Liver (tissue), 9 donors: ENCODE results near the gene SLC1A2. TPM values are rescaled to one million over a fixed set of nuclear protein-coding genes. Genes with fewer than 3 reads are reported as not detected.

Experiments used
- DNase-seq: peaks from one replicate; pipeline ENCODE4 v3.0.0-alpha.2; 2017; ENCODE audit warnings: low spot score
- H3K27ac ChIP-seq, 2 donors: one replicate each; pipeline ENCODE4 v1.7.0; 2013; ENCODE audit warnings: inconsistent platforms in 2 of 2, low read length in 2 of 2, control low read depth in 1 of 2, low read depth in 1 of 2, mild to moderate bottlenecking in 1 of 2
- H3K27me3 ChIP-seq, 4 donors: one replicate each; pipeline versions ENCODE4 v1.6.1 to v1.7.0; 2013; ENCODE audit warnings: low read length in 3 of 4, inconsistent platforms in 1 of 4, mild to moderate bottlenecking in 1 of 4, moderate library complexity in 1 of 4; ENCODE audit not compliant: control insufficient read depth in 4 of 4, insufficient read depth in 4 of 4
- H3K36me3 ChIP-seq, 4 donors: one replicate each; pipeline versions ENCODE4 v1.6.1 to v1.7.0; 2013; ENCODE audit warnings: low read length in 3 of 4, mild to moderate bottlenecking in 3 of 4, low read depth in 1 of 4, moderate library complexity in 1 of 4; ENCODE audit not compliant: control insufficient read depth in 4 of 4, insufficient read depth in 3 of 4
- H3K4me1 ChIP-seq, 4 donors: one replicate each; pipeline versions ENCODE4 v1.6.1 to v1.7.0; 2013; ENCODE audit warnings: low read length in 3 of 4, mild to moderate bottlenecking in 3 of 4, moderate library complexity in 1 of 4; ENCODE audit not compliant: control insufficient read depth in 4 of 4, insufficient read depth in 4 of 4
- H3K4me3 ChIP-seq, 3 donors: one replicate each; pipeline versions ENCODE4 v1.6.1 to v1.7.0; 2013; ENCODE audit warnings: low read length in 3 of 3, control low read depth in 1 of 3, low read depth in 1 of 3, mild to moderate bottlenecking in 1 of 3
- H3K9ac ChIP-seq, 2 donors: one replicate each; pipeline ENCODE4 v1.7.0; 2013; ENCODE audit warnings: low read length in 2 of 2, mild to moderate bottlenecking in 2 of 2, moderate library complexity in 2 of 2, control low read depth in 1 of 2, low read depth in 1 of 2
- H3K9me3 ChIP-seq, 4 donors: one replicate each; pipeline versions ENCODE4 v1.6.1 to v1.7.0; 2013; ENCODE audit warnings: low read length in 3 of 4; ENCODE audit not compliant: control insufficient read depth in 4 of 4
- ATF3 ChIP-seq: IDR thresholded peaks from 2 replicates; pipeline ENCODE4 v1.6.1; 2016; ENCODE audit warnings: antibody characterized with exemption
- CTCF ChIP-seq: fragments of 150-350 bp; IDR thresholded peaks from 2 replicates; pipeline ENCODE4 v1.5.1; 2017; ENCODE audit warnings: improper control_type of control experiment, low read depth, low read length; ENCODE audit not compliant: missing input control
- EGR1 ChIP-seq, 2 donors: IDR thresholded peaks; 2 replicates each; pipeline ENCODE4 v1.6.1; 2016 to 2018; ENCODE audit warnings: antibody characterized with exemption in 2 of 2, low read depth in 2 of 2
- FOXA2 ChIP-seq: IDR thresholded peaks from 2 replicates; pipeline ENCODE4 v1.6.1; 2016; ENCODE audit warnings: antibody characterized with exemption
- GABPA ChIP-seq, 2 donors: IDR thresholded peaks in 1 of 2; conservative IDR thresholded peaks in 1 of 2; 2 replicates each; pipeline ENCODE4 v1.6.1; 2016; ENCODE audit warnings: antibody characterized with exemption in 2 of 2, mild to moderate bottlenecking in 1 of 2, moderate library complexity in 1 of 2
- HNF4A ChIP-seq, 2 donors: conservative IDR thresholded peaks; 2 replicates each; pipeline ENCODE4 v1.6.1; 2016; ENCODE audit warnings: antibody characterized with exemption in 2 of 2, mild to moderate bottlenecking in 2 of 2
- HNF4G ChIP-seq: IDR thresholded peaks from 2 replicates; pipeline ENCODE4 v1.6.1; 2016; ENCODE audit warnings: antibody characterized with exemption
- NR2F2 ChIP-seq: IDR thresholded peaks from 2 replicates; pipeline ENCODE4 v1.6.1; 2016; ENCODE audit warnings: antibody characterized with exemption
- RXRA ChIP-seq, 2 donors: IDR thresholded peaks; 2 replicates each; pipeline ENCODE4 v1.6.1; 2017 to 2018; ENCODE audit warnings: antibody characterized with exemption in 2 of 2, mild to moderate bottlenecking in 1 of 2
- SP1 ChIP-seq: IDR thresholded peaks from 2 replicates; pipeline ENCODE4 v1.6.1; 2018; ENCODE audit warnings: antibody characterized with exemption, mild to moderate bottlenecking
- TAF1 ChIP-seq: conservative IDR thresholded peaks from 2 replicates; pipeline ENCODE4 v1.6.1; 2016; ENCODE audit warnings: antibody characterized with exemption, mild to moderate bottlenecking
- YY1 ChIP-seq: IDR thresholded peaks from 2 replicates; pipeline ENCODE4 v1.6.1; 2016; ENCODE audit warnings: antibody characterized with exemption, mild to moderate bottlenecking
- WGBS: extraction: QIAGEN DNeasy Blood & Tissue Kit; methylation state at CpG from one replicate; pipeline ENCODE4 v1.1.7; 2013; 5-methylcytosine and 5-hydroxymethylcytosine counted together
- polyA plus RNA-seq, 2 donors: library from polyadenylated mRNA; stranded (reverse) in 1 of 2; unstranded in 1 of 2; fragments of 200-250 nt in 1 of 2; fragments of >200 nt in 1 of 2; fragmentation: Nextera tagmentation in 1 of 2; extraction: Ambion mirVana in 1 of 2; gene quantifications; one replicate each; pipeline versions ENCODE4 v1.2.1 to v1.2.3, GENCODE V29; 2013 to 2015
- total RNA-seq, 2 donors: library from RNA; depleted of rRNA; stranded (reverse); fragments of >200 nt; gene quantifications; one replicate each; pipeline ENCODE4 v1.2.3, GENCODE V29; 2014
- TF ChIP-seq, protein P1 (sequence below): IDR thresholded peaks from 2 replicates; pipeline ENCODE4 v1.6.1; 2016; ENCODE audit warnings: antibody characterized with exemption, mild to moderate bottlenecking
- TF ChIP-seq, protein P2 (sequence below): IDR thresholded peaks from 2 replicates; pipeline ENCODE4 v1.6.1; 2016; ENCODE audit warnings: antibody characterized with exemption
- TF ChIP-seq, protein P3 (sequence below): IDR thresholded peaks from 2 replicates; pipeline ENCODE4 v1.6.1; 2016; ENCODE audit warnings: antibody characterized with exemption
- donor health status: healthy.
- donor health status: healthy.
- donor health status: healthy.
- donor health status: healthy.
- donor health status: healthy.

The SLC1A2 gene
- total and polyA plus RNA-seq, 4 donors, result 6.4 to 19.5 (median 13.5) TPM

DNA sequence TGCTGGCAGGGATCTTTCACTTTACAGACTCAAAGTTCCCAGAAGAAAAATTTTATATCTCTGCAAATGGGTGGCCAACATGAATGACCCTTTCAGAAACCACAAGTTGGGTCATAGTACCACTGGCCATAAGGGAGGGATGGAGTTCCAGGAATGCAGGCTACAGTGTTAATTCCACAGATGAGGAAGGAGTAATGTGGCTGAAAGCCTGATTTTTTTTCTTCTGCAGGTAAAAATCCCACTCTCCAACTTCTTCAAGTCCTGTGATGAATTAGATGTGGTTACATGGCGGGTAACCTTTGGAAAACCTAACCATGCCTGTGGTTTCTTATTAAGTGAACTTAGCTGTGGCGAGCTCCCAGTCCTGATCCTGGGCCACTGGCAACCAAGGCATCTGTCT lies 103.2 kb downstream of the SLC1A2 start:
- Histone ChIP-seq H3K27me3 (no peaks in the 10 kb centered on the region), H3K9ac (no peak overlapping the region), H3K4me1 (no peaks in the 10 kb centered on the region), H3K9me3 (no peaks in the 10 kb centered on the region), H3K36me3 (peaks cover 0 to 27% (median under 1%) of the 10 kb centered on the region in 4 donors), H3K4me3 (no peak overlapping the region), H3K27ac (no peak overlapping the region)
- DNase-seq, result no peak
- TF ChIP-seq HNF4A (conservative IDR thresholded peaks at IDR 0.05) (no peak), FOXA2 (no peak), GABPA (IDR thresholded peaks at IDR 0.05 in 1 of 2, conservative IDR thresholded peaks at IDR 0.05 in 1 of 2) (no peak), HNF4G (no peak), NR2F2 (no peak), EGR1 (IDR thresholded peaks at IDR 0.05; ENCODE audit: low read depth in 2 of 2) (no peak), YY1 (no peak), CTCF (no peak), TAF1 (no peak)
- TF ChIP-seq, protein P1, sequence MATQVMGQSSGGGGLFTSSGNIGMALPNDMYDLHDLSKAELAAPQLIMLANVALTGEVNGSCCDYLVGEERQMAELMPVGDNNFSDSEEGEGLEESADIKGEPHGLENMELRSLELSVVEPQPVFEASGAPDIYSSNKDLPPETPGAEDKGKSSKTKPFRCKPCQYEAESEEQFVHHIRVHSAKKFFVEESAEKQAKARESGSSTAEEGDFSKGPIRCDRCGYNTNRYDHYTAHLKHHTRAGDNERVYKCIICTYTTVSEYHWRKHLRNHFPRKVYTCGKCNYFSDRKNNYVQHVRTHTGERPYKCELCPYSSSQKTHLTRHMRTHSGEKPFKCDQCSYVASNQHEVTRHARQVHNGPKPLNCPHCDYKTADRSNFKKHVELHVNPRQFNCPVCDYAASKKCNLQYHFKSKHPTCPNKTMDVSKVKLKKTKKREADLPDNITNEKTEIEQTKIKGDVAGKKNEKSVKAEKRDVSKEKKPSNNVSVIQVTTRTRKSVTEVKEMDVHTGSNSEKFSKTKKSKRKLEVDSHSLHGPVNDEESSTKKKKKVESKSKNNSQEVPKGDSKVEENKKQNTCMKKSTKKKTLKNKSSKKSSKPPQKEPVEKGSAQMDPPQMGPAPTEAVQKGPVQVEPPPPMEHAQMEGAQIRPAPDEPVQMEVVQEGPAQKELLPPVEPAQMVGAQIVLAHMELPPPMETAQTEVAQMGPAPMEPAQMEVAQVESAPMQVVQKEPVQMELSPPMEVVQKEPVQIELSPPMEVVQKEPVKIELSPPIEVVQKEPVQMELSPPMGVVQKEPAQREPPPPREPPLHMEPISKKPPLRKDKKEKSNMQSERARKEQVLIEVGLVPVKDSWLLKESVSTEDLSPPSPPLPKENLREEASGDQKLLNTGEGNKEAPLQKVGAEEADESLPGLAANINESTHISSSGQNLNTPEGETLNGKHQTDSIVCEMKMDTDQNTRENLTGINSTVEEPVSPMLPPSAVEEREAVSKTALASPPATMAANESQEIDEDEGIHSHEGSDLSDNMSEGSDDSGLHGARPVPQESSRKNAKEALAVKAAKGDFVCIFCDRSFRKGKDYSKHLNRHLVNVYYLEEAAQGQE, result no peak
- TF ChIP-seq, protein P2, sequence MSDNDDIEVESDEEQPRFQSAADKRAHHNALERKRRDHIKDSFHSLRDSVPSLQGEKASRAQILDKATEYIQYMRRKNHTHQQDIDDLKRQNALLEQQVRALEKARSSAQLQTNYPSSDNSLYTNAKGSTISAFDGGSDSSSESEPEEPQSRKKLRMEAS, result no peak
- TF ChIP-seq, protein P3, sequence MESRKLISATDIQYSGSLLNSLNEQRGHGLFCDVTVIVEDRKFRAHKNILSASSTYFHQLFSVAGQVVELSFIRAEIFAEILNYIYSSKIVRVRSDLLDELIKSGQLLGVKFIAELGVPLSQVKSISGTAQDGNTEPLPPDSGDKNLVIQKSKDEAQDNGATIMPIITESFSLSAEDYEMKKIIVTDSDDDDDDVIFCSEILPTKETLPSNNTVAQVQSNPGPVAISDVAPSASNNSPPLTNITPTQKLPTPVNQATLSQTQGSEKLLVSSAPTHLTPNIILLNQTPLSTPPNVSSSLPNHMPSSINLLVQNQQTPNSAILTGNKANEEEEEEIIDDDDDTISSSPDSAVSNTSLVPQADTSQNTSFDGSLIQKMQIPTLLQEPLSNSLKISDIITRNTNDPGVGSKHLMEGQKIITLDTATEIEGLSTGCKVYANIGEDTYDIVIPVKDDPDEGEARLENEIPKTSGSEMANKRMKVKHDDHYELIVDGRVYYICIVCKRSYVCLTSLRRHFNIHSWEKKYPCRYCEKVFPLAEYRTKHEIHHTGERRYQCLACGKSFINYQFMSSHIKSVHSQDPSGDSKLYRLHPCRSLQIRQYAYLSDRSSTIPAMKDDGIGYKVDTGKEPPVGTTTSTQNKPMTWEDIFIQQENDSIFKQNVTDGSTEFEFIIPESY, result no peak
- 93% methylated on average over 2 of the region's 2 CpGs for WGBS

GRCh38 chr11:35313760-35314153 lies 105.6 kb downstream of the SLC1A2 start:
- no peak for TF ChIP-seq SP1
- TF ChIP-seq, protein P1, result no peak
- no peak for TF ChIP-seq YY1
- TF ChIP-seq, protein P2, result no peak
- no peak for TF ChIP-seq HNF4G
- TF ChIP-seq RXRA (IDR thresholded peaks at IDR 0.05), result no peak
- TF ChIP-seq TAF1, result no peak
- no peak for TF ChIP-seq EGR1 (IDR thresholded peaks at IDR 0.05; ENCODE audit: low read depth in 2 of 2)
- TF ChIP-seq FOXA2, result no peak
- TF ChIP-seq ATF3, result no peak
- TF ChIP-seq HNF4A (conservative IDR thresholded peaks at IDR 0.05), result no peak
- TF ChIP-seq, protein P3, result no peak
- no peak for TF ChIP-seq GABPA (IDR thresholded peaks at IDR 0.05 in 1 of 2, conservative IDR thresholded peaks at IDR 0.05 in 1 of 2)
- no peak overlapping the region for H3K27ac ChIP-seq
- H3K9ac ChIP-seq, result no peak overlapping the region
- no peak for DNase-seq
- no peak overlapping the region for H3K4me3 ChIP-seq
- 96% methylated on average over 1 of the region's 1 CpG for WGBS
- peaks cover 0 to 34% (median 2%) of the 10 kb centered on the region in 4 donors for H3K36me3 ChIP-seq
- no peaks in the 10 kb centered on the region for H3K9me3 ChIP-seq
- H3K4me1 ChIP-seq, result no peaks in the 10 kb centered on the region
- H3K27me3 ChIP-seq, result no peaks in the 10 kb centered on the region
